ENCODE measurements around the gene CPSF3. TPM values are rescaled to one million over a fixed set of nuclear protein-coding genes. Genes with fewer than 3 reads are reported as not detected.

CPSF3 gene
- total and polyA plus RNA-seq, 3 donors from 2014 or later = 54.4 to 112 (median 72.3) TPM

DNA sequence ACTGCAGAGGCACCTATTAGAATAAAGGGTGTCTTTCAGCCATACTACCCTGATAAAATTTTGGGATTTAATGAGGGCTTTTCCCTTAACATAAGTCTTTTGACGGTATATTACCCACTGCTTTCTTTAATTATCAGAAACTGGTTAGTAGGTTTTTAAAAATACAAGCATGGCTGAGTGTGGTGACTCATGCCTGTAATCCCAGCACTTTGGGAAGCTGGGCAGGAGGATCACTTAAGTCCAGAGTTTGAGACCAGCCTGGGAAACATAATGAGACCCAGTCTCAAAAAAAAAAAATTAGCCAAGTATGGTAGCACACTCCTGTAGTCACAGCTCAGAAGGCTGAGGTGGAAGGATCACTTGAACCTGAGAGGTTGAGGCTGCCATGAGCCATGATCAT is 16.1 kb downstream of the CPSF3 start:
- intact Hi-C loops (cut with DNase I; ENCODE audit: low total_unique reads) = no loop called here
- Histone ChIP-seq H3K9me3 (no peaks in the 10 kb centered on the region), H3K4me1 (no peaks in the 10 kb centered on the region), H3K27me3 (no peaks in the 10 kb centered on the region), H3K36me3 (ENCODE audit: low read depth, missing control alignments) (peaks cover 3% of the 10 kb centered on the region), H3K4me3 (no peak overlapping the region), H3K27ac (no peak overlapping the region)
- WGBS, 2 donors = 97 to 100% methylated on average over 1 of the region's 1 CpG
- no peak for DNase-seq
- TF ChIP-seq POLR2A (IDR thresholded peaks at IDR 0.05) = no peak
- TF ChIP-seq, protein P1, sequence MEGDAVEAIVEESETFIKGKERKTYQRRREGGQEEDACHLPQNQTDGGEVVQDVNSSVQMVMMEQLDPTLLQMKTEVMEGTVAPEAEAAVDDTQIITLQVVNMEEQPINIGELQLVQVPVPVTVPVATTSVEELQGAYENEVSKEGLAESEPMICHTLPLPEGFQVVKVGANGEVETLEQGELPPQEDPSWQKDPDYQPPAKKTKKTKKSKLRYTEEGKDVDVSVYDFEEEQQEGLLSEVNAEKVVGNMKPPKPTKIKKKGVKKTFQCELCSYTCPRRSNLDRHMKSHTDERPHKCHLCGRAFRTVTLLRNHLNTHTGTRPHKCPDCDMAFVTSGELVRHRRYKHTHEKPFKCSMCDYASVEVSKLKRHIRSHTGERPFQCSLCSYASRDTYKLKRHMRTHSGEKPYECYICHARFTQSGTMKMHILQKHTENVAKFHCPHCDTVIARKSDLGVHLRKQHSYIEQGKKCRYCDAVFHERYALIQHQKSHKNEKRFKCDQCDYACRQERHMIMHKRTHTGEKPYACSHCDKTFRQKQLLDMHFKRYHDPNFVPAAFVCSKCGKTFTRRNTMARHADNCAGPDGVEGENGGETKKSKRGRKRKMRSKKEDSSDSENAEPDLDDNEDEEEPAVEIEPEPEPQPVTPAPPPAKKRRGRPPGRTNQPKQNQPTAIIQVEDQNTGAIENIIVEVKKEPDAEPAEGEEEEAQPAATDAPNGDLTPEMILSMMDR (IDR thresholded peaks at IDR 0.05) = no peak

- no peak for TF ChIP-seq POLR2A (IDR thresholded peaks at IDR 0.05)
- TF ChIP-seq, protein P1 (IDR thresholded peaks at IDR 0.05) = no peak
- H3K27ac ChIP-seq = no peak overlapping the region
- no peak for DNase-seq
- H3K36me3 ChIP-seq (ENCODE audit: low read depth, missing control alignments) = peaks cover 3% of the 10 kb centered on the region
- intact Hi-C loops (cut with DNase I; ENCODE audit: low total_unique reads) = no loop called here
- 97 to 100% methylated on average over 1 of the region's 1 CpG for WGBS, 2 donors
- H3K9me3 ChIP-seq = no peaks in the 10 kb centered on the region
- H3K4me1 ChIP-seq = no peaks in the 10 kb centered on the region
- no peaks in the 10 kb centered on the region for H3K27me3 ChIP-seq
- H3K4me3 ChIP-seq = no peak overlapping the region
Observed at GRCh38 chr2:9440058-9440727, 16.7 kb downstream of the CPSF3 start.

DNA sequence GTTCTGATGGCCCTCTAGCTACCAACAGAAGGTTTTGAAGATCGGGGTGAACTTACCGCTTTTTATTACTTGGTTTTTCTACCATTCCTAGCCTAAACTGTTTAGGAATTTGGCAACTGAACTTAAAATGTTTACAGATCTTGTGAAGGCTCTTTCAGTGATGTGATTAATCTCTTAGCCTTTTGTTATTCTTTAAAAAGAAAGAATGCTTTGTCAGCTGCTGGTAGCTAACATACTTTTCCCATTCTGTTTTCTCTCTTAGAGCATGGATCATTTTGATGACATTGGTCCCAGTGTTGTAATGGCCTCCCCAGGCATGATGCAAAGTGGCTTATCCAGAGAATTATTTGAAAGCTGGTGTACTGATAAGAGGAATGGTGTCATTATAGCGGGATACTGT is 18.1 kb downstream of the CPSF3 start:
- WGBS, 2 donors = 56 to 73% methylated on average over 3 of the region's 3 CpGs
- intact Hi-C loops (cut with DNase I; ENCODE audit: low total_unique reads) = no loop called here

DNA sequence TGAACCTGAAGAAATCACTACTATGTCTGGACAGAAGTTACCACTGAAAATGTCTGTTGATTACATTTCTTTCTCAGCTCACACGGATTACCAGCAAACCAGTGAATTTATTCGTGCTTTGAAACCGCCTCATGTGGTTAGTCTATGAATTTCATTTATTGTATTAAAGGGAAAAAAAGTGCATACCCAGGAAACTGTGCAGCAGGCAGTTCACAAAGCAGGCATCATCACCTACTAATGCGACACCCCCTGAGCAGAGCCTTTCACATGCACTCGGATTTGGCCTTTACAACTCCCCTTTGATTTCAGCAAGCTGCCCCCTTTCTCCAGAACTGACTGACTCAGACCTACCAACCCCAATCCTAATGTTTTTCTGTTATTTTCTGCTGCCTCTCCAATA is 20.1 kb downstream of the CPSF3 start:
- Histone ChIP-seq H3K27ac (no peak overlapping the region), H3K9me3 (no peaks in the 10 kb centered on the region), H3K4me1 (no peaks in the 10 kb centered on the region), H3K27me3 (no peaks in the 10 kb centered on the region), H3K36me3 (ENCODE audit: low read depth, missing control alignments) (no peaks in the 10 kb centered on the region), H3K4me3 (no peak overlapping the region)
- no peak for DNase-seq
- intact Hi-C loops (cut with DNase I; ENCODE audit: low total_unique reads) = no loop called here
- TF ChIP-seq, protein P1 (IDR thresholded peaks at IDR 0.05) = no peak
- TF ChIP-seq POLR2A (IDR thresholded peaks at IDR 0.05) = no peak
- WGBS, 2 donors = 91 to 97% methylated on average over 5 of the region's 5 CpGs

More for the DNA sequence above, 18.1 kb downstream of the CPSF3 start:
- no peak for DNase-seq
- Histone ChIP-seq H3K27me3 (no peaks in the 10 kb centered on the region), H3K4me1 (no peaks in the 10 kb centered on the region), H3K36me3 (ENCODE audit: low read depth, missing control alignments) (peaks cover 3% of the 10 kb centered on the region), H3K4me3 (no peak overlapping the region), H3K9me3 (no peaks in the 10 kb centered on the region), H3K27ac (no peak overlapping the region)
- TF ChIP-seq, protein P1 (IDR thresholded peaks at IDR 0.05) = no peak
- TF ChIP-seq POLR2A (IDR thresholded peaks at IDR 0.05) = no peak

- 89 to 98% methylated on average over 7 of the region's 7 CpGs for WGBS, 2 donors
- Histone ChIP-seq H3K36me3 (ENCODE audit: low read depth, missing control alignments) (no peaks in the 10 kb centered on the region), H3K4me1 (no peaks in the 10 kb centered on the region), H3K27ac (no peak overlapping the region), H3K4me3 (no peak overlapping the region), H3K9me3 (no peaks in the 10 kb centered on the region), H3K27me3 (no peaks in the 10 kb centered on the region)
- intact Hi-C loops (cut with DNase I; ENCODE audit: low total_unique reads) = no loop called here
- DNase-seq = no peak
- TF ChIP-seq, protein P1 (IDR thresholded peaks at IDR 0.05) = no peak
- no peak for TF ChIP-seq POLR2A (IDR thresholded peaks at IDR 0.05)
Observed at GRCh38 chr2:9445089-9445488, 21.6 kb downstream of the CPSF3 start.
